H1 (cell line): ENCODE measurements around the gene PALD1. TPM values are rescaled to one million over a fixed set of nuclear protein-coding genes. Genes with fewer than 3 reads are reported as not detected.

Source experiments
- BRCA1 ChIP-seq: IDR thresholded peaks from 2 replicates; pipeline ENCODE4 v1.6.1; 2012; ENCODE audit warnings: low read depth, low read length, improper control_type of control experiment
- CTBP2 ChIP-seq: IDR thresholded peaks from 2 replicates; pipeline ENCODE4 v1.7.0; 2011; ENCODE audit warnings: borderline replicate concordance, mild to moderate bottlenecking, moderate library complexity, mixed read lengths, low read length; ENCODE audit not compliant: insufficient read depth, insufficient read length
- MAX ChIP-seq: IDR thresholded peaks from 2 replicates; pipeline ENCODE4 v1.6.1; 2012; ENCODE audit warnings: inconsistent platforms
- RXRA ChIP-seq: IDR thresholded peaks from 2 replicates; pipeline ENCODE4 v1.6.1; 2011; ENCODE audit warnings: low read depth, mild to moderate bottlenecking, low read length, moderate library complexity; ENCODE audit not compliant: insufficient read depth
- TBP ChIP-seq: IDR thresholded peaks from 2 replicates; pipeline ENCODE4 v1.6.1; 2011; ENCODE audit warnings: low read depth, low read length, improper control_type of control experiment
- polyA plus RNA-seq, 7 experiments: library from polyadenylated mRNA; depleted of rRNA in 3 of 7; stranded (reverse) in 5 of 7; unstranded in 2 of 7; fragments of >200 nt in 5 of 7; fragments of 200-250 nt in 2 of 7; gene quantifications; 1 replicate in 5 of 7; 2 replicates in 1 of 7; 4 replicates in 1 of 7; pipeline versions ENCODE4 v1.2.1 to v1.2.3, GENCODE V29; 2011 to 2013; ENCODE audit warnings: missing spikeins in 2 of 7, mixed read lengths in 2 of 7
- total RNA-seq: library from RNA; stranded (reverse); fragmentation: NEBNext Ultra II Directional; extraction: Animal tissue kit (Norgen Biotek cat#: 25700); gene quantifications from 2 replicates; pipeline ENCODE4 v1.2.1, GENCODE V29; 2021

The PALD1 gene
- total and polyA plus RNA-seq, 2 of the 8 experiments (the other 6 are each of a cell fraction or from before 2014, with no cell fraction given) = 13.3 to 32.8 TPM

DNA sequence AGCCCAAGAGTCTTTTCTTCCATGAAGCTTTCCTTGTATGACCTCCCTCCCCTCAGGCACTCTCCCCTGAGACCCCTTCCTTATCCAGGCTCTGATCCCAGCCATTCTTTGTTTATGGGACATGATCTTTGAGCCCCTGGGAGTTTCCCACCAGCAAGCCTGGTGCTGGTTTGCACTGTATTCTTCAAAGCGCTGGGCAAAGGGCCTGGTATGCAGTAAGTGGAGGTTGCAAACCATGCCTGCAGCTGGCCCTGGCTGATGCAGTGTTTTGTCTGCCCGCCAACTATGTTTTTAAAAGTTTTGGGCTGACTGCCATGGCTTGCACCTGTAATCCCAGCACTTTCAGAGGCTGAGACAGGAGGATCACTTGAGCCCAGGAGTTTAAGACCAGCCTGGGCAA is 30.3 kb upstream of the PALD1 start (continued):
- TF ChIP-seq RXRA = no peak
- no peak for TF ChIP-seq BRCA1
- no peak for TF ChIP-seq CTBP2
- no peak for TF ChIP-seq MAX
- no peak for TF ChIP-seq TBP
